K562 treated with DMSO at 1 percent for 24 hours (cell line): Measurements from ENCODE around the gene CLDN9. TPM values are rescaled to one million over a fixed set of nuclear protein-coding genes. Genes with fewer than 3 reads are reported as not detected.

Source experiments
- total RNA-seq: library from RNA; unstranded; fragments of 300-600 nt; gene quantifications from 2 replicates; pipeline ENCODE4 v1.2.3, GENCODE V29; 2022; ENCODE audit warnings: low read depth; ENCODE audit not compliant: insufficient read depth

CLDN9 gene
- total RNA-seq: 4.3 and 4.5 TPM in 2 replicates

GRCh38 chr16:3012828-3013420 is at the start of gene CLDN9:
TSS of gene CLDN9 (plus strand) at chr16:3012923. CDS start at chr16:3013363, 440 bp downstream.

GRCh38 chr16:2963723-2964474 is 48.8 kb upstream of the CLDN9 start, which contains the start of gene KREMEN2:
TSS of gene KREMEN2 (plus strand) at chr16:2964275. CDS start at chr16:2964521, 246 bp downstream.

GRCh38 chr16:2968738-2969544 is 43.8 kb upstream of the CLDN9 start, which contains the start of gene PAQR4:
TSS of gene PAQR4 (plus strand) at chr16:2969348. CDS start at chr16:2969675, 327 bp downstream.

GRCh38 chr16:2980227-2981176 is 32.2 kb upstream of the CLDN9 start, which contains the start of gene PKMYT1:
TSS of gene PKMYT1 (minus strand) at chr16:2980446. CDS start at chr16:2979657, 789 bp downstream.

GRCh38 chr16:3017794-3018506 is 5.2 kb downstream of the CLDN9 start, which contains the start of gene CLDN6:
TSS of gene CLDN6 (minus strand) at chr16:3018183. CDS start at chr16:3016021, 2,162 bp downstream.

GRCh38 chr16:3020247-3020603 is 7.5 kb downstream of the CLDN9 start, which contains the start of gene TNFRSF12A:
TSS of gene TNFRSF12A (plus strand) at chr16:3020368. CDS start at chr16:3020398, 30 bp downstream.

GRCh38 chr16:3023669-3024478 is 11.2 kb downstream of the CLDN9 start, which contains the start of the genes HCFC1R1 and THOC6:
TSS of gene HCFC1R1 (minus strand) at chr16:3023942. CDS start at chr16:3023941, 1 bp downstream.
TSS of gene THOC6 (plus strand) at chr16:3024035. CDS start at chr16:3024327, 292 bp downstream.

GRCh38 chr16:3036726-3037315 is 24.1 kb downstream of the CLDN9 start, which contains the start of gene BICDL2:
TSS of gene BICDL2 (minus strand) at chr16:3036944. CDS start at chr16:3035496, 1,448 bp downstream.

GRCh38 chr16:3045758-3046640 is 33.3 kb downstream of the CLDN9 start, which contains the start of gene MMP25:
TSS of gene MMP25 (plus strand) at chr16:3046561. CDS start at chr16:3046918, 357 bp downstream.

Other genes starting within 250 kb of the CLDN9 start
- gene ELOB, start 235.6 kb upstream of the CLDN9 start, total RNA-seq: 340 and 361 TPM in 2 replicates
- gene PRSS33, start 225.4 kb upstream of the CLDN9 start, total RNA-seq: not detected in 2 replicates
- not detected in 2 replicates for gene PRSS41, start 214.5 kb upstream of the CLDN9 start, total RNA-seq
- 74.1 and 76.0 TPM in 2 replicates for gene PRSS21, start 195.7 kb upstream of the CLDN9 start, total RNA-seq
- 0.71 and 1.5 TPM in 2 replicates for gene ZG16B, start 182.6 kb upstream of the CLDN9 start, total RNA-seq
- gene PRSS22, start 154.8 kb upstream of the CLDN9 start, total RNA-seq: not detected in 2 replicates
- gene FLYWCH2, start 129.7 kb upstream of the CLDN9 start, total RNA-seq: 107 TPM in 2 replicates
- 46.3 and 51.2 TPM in 2 replicates for gene FLYWCH1, start 101.0 kb upstream of the CLDN9 start, total RNA-seq
- gene KREMEN2, start 48.6 kb upstream of the CLDN9 start, total RNA-seq: 1.3 and 2.2 TPM in 2 replicates
- gene PAQR4, start 43.6 kb upstream of the CLDN9 start, total RNA-seq: 25.2 and 30.8 TPM in 2 replicates
- 168 and 199 TPM in 2 replicates for gene PKMYT1, start 32.5 kb upstream of the CLDN9 start, total RNA-seq
- 0.65 and 0.76 TPM in 2 replicates for gene CLDN6, start 5.3 kb downstream of the CLDN9 start, total RNA-seq
- gene TNFRSF12A, start 7.4 kb downstream of the CLDN9 start, total RNA-seq: 41.1 and 48.6 TPM in 2 replicates
- gene HCFC1R1, start 11.0 kb downstream of the CLDN9 start, total RNA-seq: 37.4 and 38.2 TPM in 2 replicates
- gene THOC6, start 11.1 kb downstream of the CLDN9 start, total RNA-seq: 41.2 and 42.6 TPM in 2 replicates
- gene BICDL2, start 24.0 kb downstream of the CLDN9 start, total RNA-seq: not detected in 2 replicates
- gene MMP25, start 33.6 kb downstream of the CLDN9 start, total RNA-seq: 0.31 and 1.0 TPM in 2 replicates
- 49.1 and 56.4 TPM in 2 replicates for gene IL32, start 52.7 kb downstream of the CLDN9 start, total RNA-seq
- not detected in 2 replicates for gene ZSCAN10, start 86.4 kb downstream of the CLDN9 start, total RNA-seq
- gene ZNF205, start 99.7 kb downstream of the CLDN9 start, total RNA-seq: 33.8 and 35.1 TPM in 2 replicates
- 27.1 and 27.7 TPM in 2 replicates for gene ZNF213, start 122.1 kb downstream of the CLDN9 start, total RNA-seq
- not detected in 2 replicates for gene OR1F1, start 175.3 kb downstream of the CLDN9 start, total RNA-seq
- gene ZNF200, start 222.2 kb downstream of the CLDN9 start, total RNA-seq: 6.6 and 8.7 TPM in 2 replicates
- not detected in 2 replicates for gene MEFV, start 243.7 kb downstream of the CLDN9 start, total RNA-seq